ENCODE measurements around the gene CEACAM6. TPM values are rescaled to one million over a fixed set of nuclear protein-coding genes. Genes with fewer than 3 reads are reported as not detected.
A peak's percentile ranks its signal among the peaks of the same experiment; 100 is the strongest.
"Not testable (repeated sequence)": the region's sequence is repeated elsewhere in the genome, so short reads cannot be mapped to it uniquely, and the experiment has no call there.

CEACAM6 gene
- polyA plus RNA-seq, 4 donors = 8.5 to 45.8 (median 19.6) TPM

DNA sequence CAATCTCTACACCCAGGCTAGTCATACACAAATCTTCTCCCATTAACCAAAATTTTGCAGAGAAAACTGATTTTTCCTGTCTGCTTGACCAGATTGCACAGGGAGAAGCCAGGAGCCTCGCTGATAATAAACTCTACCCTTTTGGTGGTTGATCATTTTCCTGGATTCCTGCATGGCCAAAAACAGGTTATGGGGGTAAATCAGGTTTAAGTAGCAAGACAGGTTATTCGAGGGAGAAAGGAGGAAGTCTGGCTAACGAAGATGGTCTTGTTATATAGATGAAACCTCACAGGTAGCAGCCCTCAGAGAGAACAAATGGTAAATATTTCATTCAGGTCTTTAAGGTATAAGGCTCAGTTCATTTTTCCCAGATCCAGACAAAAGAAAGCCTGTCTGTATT is 16.0 kb upstream of the CEACAM6 start:
- H3K9me3 ChIP-seq (ENCODE audit: control insufficient read depth in 2 of 2, insufficient read depth in 1 of 2, low read depth in 1 of 2, low read length in 1 of 2) = no peaks in the 10 kb centered on the region
- H3K27ac ChIP-seq (ENCODE audit: low read depth in 1 of 3, low read length in 2 of 3) = no peak overlapping the region
- peaks cover 0 to 31% (median 2%) of the 10 kb centered on the region in 3 donors for H3K4me1 ChIP-seq (ENCODE audit: control insufficient read depth in 3 of 3, insufficient read depth in 2 of 3, low read depth in 1 of 3, low read length in 2 of 3)
- H3K4me3 ChIP-seq (ENCODE audit: low read depth in 1 of 3, low read length in 3 of 3) = no peak overlapping the region
- DNase-seq (no peak), FAIRE-seq (no peak)
- 65 to 74% (median 72%) methylated on average over 3 of the region's 3 CpGs for WGBS, 3 donors
- H3K27me3 ChIP-seq (ENCODE audit: control insufficient read depth in 3 of 3, insufficient read depth in 3 of 3, low read length in 3 of 3) = peaks cover 0 to 2% (median 0%) of the 10 kb centered on the region in 3 donors
- no peaks in the 10 kb centered on the region for H3K36me3 ChIP-seq (ENCODE audit: control insufficient read depth in 3 of 3, insufficient read depth in 2 of 3, low read depth in 1 of 3, low read length in 3 of 3)

DNA sequence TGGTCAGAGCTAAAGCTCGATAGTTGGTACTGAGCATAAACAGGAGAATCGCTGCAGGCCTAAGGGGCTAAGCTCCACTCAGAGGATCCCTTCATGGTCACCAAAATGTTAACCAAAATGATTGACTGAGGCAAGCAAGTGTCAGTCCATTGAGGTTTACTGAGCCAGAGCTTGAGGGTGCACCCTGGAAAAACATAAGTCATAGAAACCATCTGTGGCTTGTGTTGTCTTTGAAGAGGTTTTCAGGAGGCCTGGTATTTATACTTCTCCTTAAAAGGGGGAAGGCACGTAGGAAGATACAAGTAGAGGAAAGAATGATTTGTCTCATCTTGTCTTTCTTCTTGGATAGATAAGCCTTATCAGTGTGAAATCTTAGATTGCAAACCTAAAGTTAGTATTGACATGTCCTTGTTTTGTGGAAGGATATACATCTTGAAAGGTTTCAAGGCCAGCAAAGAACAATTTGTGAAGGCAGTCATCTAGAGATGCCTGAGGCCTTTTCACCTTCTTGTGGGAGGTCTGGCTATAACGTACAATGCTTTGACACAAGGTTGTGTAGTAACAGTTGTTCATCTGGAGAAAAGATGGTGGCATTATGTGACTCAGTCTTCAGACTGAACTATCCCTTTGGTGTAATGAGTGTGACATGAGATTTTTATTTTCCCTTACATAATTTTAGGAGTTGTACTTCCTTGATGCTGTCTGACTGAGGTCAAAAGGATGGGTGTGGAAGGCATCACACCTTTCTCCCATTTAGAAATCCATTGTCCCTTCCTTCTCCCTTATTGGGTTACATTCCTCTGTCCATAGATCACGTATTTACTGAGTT is 14.7 kb upstream of the CEACAM6 start:
- FAIRE-seq (no peak), DNase-seq (peak in 1 of 2 donors; percentile 32)
- H3K9me3 ChIP-seq (ENCODE audit: control insufficient read depth in 2 of 2, insufficient read depth in 1 of 2, low read depth in 1 of 2, low read length in 1 of 2) = no peaks in the 10 kb centered on the region
- H3K36me3 ChIP-seq (ENCODE audit: control insufficient read depth in 3 of 3, insufficient read depth in 2 of 3, low read depth in 1 of 3, low read length in 3 of 3) = no peaks in the 10 kb centered on the region
- peaks cover 0 to 30% (median 5%) of the 10 kb centered on the region in 3 donors for H3K4me1 ChIP-seq (ENCODE audit: control insufficient read depth in 3 of 3, insufficient read depth in 2 of 3, low read depth in 1 of 3, low read length in 2 of 3)
- no peak overlapping the region for H3K4me3 ChIP-seq (ENCODE audit: low read depth in 1 of 3, low read length in 3 of 3)
- H3K27me3 ChIP-seq (ENCODE audit: control insufficient read depth in 3 of 3, insufficient read depth in 3 of 3, low read length in 3 of 3) = peaks cover 0 to 2% (median 0%) of the 10 kb centered on the region in 3 donors
- WGBS, 3 donors = 68 to 78% (median 68%) methylated on average over 5 of the region's 5 CpGs
- H3K27ac ChIP-seq (ENCODE audit: low read depth in 1 of 3, low read length in 2 of 3) = peak overlapping the region in 1 of 3 donors; percentile 62

DNA sequence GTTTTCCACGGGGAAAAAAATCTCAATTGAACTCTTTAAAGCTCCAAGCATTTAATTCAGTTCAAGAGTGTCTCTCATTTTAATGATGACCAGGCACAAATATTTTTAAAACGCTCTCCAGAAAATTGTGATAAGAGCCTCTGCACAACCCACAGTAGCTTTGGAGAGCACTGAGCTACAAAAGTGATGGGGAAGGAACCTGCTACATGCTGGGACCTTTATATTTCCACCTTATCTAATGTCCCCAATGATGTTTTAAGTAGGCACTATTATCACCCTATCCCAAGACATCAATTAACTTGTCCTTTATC is 14.1 kb upstream of the CEACAM6 start:
- no peak for DNase-seq
- Histone ChIP-seq H3K4me3 (ENCODE audit: low read depth in 1 of 3, low read length in 3 of 3) (no peak overlapping the region), H3K27me3 (ENCODE audit: control insufficient read depth in 3 of 3, insufficient read depth in 3 of 3, low read length in 3 of 3) (peaks cover 0 to 2% (median 0%) of the 10 kb centered on the region in 3 donors), H3K36me3 (ENCODE audit: control insufficient read depth in 3 of 3, insufficient read depth in 2 of 3, low read depth in 1 of 3, low read length in 3 of 3) (no peaks in the 10 kb centered on the region), H3K27ac (ENCODE audit: low read depth in 1 of 3, low read length in 2 of 3) (peak overlapping the region in 1 of 3 donors; percentile 67), H3K4me1 (ENCODE audit: control insufficient read depth in 3 of 3, insufficient read depth in 2 of 3, low read depth in 1 of 3, low read length in 2 of 3) (peaks cover 0 to 27% (median 2%) of the 10 kb centered on the region in 3 donors), H3K9me3 (ENCODE audit: control insufficient read depth in 2 of 2, insufficient read depth in 1 of 2, low read depth in 1 of 2, low read length in 1 of 2) (no peaks in the 10 kb centered on the region)
- FAIRE-seq = no peak
- 47 to 73% (median 63%) methylated on average over 2 of the region's 2 CpGs for WGBS, 3 donors

DNA sequence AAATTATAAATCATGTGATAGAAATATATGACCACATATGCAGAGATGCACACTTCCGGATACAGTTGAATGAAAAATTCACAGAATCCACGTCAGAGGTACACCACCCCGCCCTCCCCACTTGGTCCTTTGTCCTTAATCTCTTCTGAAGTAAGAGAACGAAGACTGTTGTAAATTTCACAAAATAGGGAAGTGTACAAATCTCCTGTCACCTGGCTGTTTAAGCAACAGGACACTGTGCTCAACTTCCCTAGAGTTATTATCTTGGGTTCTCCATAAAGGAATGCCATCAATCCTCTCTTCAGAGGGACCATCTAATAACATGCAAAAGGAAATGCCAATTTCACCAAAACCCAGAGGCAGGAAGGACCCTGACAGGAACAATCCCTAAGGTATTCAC is 10.5 kb upstream of the CEACAM6 start:
- Histone ChIP-seq H3K36me3 (ENCODE audit: control insufficient read depth in 3 of 3, insufficient read depth in 2 of 3, low read depth in 1 of 3, low read length in 3 of 3) (no peaks in the 10 kb centered on the region), H3K4me3 (ENCODE audit: low read depth in 1 of 3, low read length in 3 of 3) (no peak overlapping the region), H3K9me3 (ENCODE audit: control insufficient read depth in 2 of 2, insufficient read depth in 1 of 2, low read depth in 1 of 2, low read length in 1 of 2) (no peaks in the 10 kb centered on the region), H3K27ac (ENCODE audit: low read depth in 1 of 3, low read length in 2 of 3) (peak overlapping the region in 2 of 3 donors; percentile 21 to 71), H3K27me3 (ENCODE audit: control insufficient read depth in 3 of 3, insufficient read depth in 3 of 3, low read length in 3 of 3) (peaks cover 0 to 2% (median 0%) of the 10 kb centered on the region in 3 donors), H3K4me1 (ENCODE audit: control insufficient read depth in 3 of 3, insufficient read depth in 2 of 3, low read depth in 1 of 3, low read length in 2 of 3) (peaks cover 0 to 20% (median 2%) of the 10 kb centered on the region in 3 donors)
- 14 to 34% (median 28%) methylated on average over 4 of the region's 4 CpGs for WGBS, 3 donors
- FAIRE-seq (no peak), DNase-seq (peak; percentile 35 to 59)

DNA sequence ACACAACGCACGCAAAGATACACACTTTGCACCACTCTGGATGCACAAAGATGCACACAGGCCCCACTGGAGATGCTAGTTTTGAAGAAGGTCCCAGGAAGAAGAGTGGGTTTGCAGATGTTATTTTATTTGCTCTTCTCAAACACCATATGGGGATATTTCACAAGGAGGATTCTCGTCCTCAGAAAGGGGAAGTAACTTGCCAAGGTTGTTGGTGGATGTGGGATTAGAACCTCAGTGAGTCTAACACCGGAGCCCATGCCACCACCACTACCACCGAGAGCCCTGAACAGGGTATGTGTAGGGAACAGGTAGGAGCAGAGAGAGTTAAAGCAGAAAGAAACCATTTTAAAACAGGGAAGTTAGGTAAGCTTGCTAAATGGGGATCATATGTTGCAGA is 9.6 kb upstream of the CEACAM6 start:
- peaks cover 0 to 2% (median 0%) of the 10 kb centered on the region in 3 donors for H3K27me3 ChIP-seq (ENCODE audit: control insufficient read depth in 3 of 3, insufficient read depth in 3 of 3, low read length in 3 of 3)
- 59 to 71% (median 65%) methylated on average over 5 of the region's 5 CpGs for WGBS, 3 donors
- DNase-seq (no peak), FAIRE-seq (no peak)
- peaks cover 0 to 16% (median 2%) of the 10 kb centered on the region in 3 donors for H3K4me1 ChIP-seq (ENCODE audit: control insufficient read depth in 3 of 3, insufficient read depth in 2 of 3, low read depth in 1 of 3, low read length in 2 of 3)
- no peak overlapping the region for H3K4me3 ChIP-seq (ENCODE audit: low read depth in 1 of 3, low read length in 3 of 3)
- peak overlapping the region in 2 of 3 donors; percentile 21 to 71 for H3K27ac ChIP-seq (ENCODE audit: low read depth in 1 of 3, low read length in 2 of 3)
- H3K9me3 ChIP-seq (ENCODE audit: control insufficient read depth in 2 of 2, insufficient read depth in 1 of 2, low read depth in 1 of 2, low read length in 1 of 2) = no peaks in the 10 kb centered on the region
- no peaks in the 10 kb centered on the region for H3K36me3 ChIP-seq (ENCODE audit: control insufficient read depth in 3 of 3, insufficient read depth in 2 of 3, low read depth in 1 of 3, low read length in 3 of 3)

DNA sequence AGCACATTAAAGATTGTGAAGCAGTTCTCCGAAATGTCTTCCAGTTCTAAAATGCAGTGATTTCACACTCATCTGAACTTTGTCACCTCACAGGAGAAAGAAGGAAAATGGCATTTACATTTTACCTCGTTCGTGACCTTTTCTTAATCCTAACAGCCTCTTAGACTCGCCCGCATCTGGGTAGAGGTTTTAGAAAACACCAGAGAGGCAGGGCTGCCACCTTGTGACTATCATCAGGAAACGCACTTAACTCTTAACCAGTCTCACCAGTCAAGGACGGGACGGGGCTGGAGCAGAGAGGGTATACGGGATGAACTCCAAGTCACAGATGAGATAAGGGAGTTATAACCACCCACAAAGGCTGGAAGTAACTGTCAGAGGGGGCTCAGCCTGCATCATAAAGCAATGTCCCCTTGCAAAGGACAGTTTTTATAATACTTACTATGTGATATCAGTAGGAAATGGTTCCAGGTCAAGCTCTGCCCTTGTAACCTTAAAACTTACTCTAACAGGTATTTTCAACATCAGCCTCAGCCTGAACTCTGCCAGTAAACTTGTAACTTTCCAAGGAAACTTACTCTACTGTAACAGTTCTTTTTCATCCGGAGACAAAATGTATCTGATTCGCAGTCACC is 8.6 kb upstream of the CEACAM6 start:
- peaks cover 0 to 2% (median 0%) of the 10 kb centered on the region in 3 donors for H3K27me3 ChIP-seq (ENCODE audit: control insufficient read depth in 3 of 3, insufficient read depth in 3 of 3, low read length in 3 of 3)
- H3K4me3 ChIP-seq (ENCODE audit: low read depth in 1 of 3, low read length in 3 of 3) = no peak overlapping the region
- no peaks in the 10 kb centered on the region for H3K9me3 ChIP-seq (ENCODE audit: control insufficient read depth in 2 of 2, insufficient read depth in 1 of 2, low read depth in 1 of 2, low read length in 1 of 2)
- FAIRE-seq (no peak), DNase-seq (peak; percentile 81)
- no peaks in the 10 kb centered on the region for H3K36me3 ChIP-seq (ENCODE audit: control insufficient read depth in 3 of 3, insufficient read depth in 2 of 3, low read depth in 1 of 3, low read length in 3 of 3)
- H3K4me1 ChIP-seq (ENCODE audit: control insufficient read depth in 3 of 3, insufficient read depth in 2 of 3, low read depth in 1 of 3, low read length in 2 of 3) = peaks cover 0 to 13% (median 2%) of the 10 kb centered on the region in 3 donors
- H3K27ac ChIP-seq (ENCODE audit: low read depth in 1 of 3, low read length in 2 of 3) = no peak overlapping the region
- 16 to 18% (median 17%) methylated on average over 11 of the region's 11 CpGs for WGBS, 3 donors

DNA sequence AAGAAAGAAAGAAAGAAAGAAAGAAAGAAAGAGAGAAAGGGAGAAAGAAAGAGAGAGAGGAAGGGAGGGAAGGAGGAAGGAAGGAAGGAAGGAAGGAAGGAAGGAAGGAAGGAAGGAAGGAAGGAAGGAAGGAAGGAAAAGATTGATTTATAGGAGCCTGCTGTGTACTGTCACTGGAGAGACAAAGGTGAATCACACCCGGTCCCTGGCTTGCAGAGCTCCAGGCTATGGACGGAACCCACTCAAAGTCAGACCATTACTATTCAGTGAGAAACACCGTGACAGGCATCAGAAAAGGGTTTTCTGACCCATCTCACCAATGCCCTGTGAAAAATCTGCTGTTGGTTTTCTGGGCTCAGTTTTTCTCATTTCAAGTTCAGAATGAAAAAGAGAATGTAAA is 7.3 kb upstream of the CEACAM6 start:
- Histone ChIP-seq H3K27ac (ENCODE audit: low read depth in 1 of 3, low read length in 2 of 3) (no peak overlapping the region), H3K4me1 (ENCODE audit: control insufficient read depth in 3 of 3, insufficient read depth in 2 of 3, low read depth in 1 of 3, low read length in 2 of 3) (peaks cover 0 to 12% (median 2%) of the 10 kb centered on the region in 3 donors), H3K36me3 (ENCODE audit: control insufficient read depth in 3 of 3, insufficient read depth in 2 of 3, low read depth in 1 of 3, low read length in 3 of 3) (no peaks in the 10 kb centered on the region), H3K9me3 (ENCODE audit: control insufficient read depth in 2 of 2, insufficient read depth in 1 of 2, low read depth in 1 of 2, low read length in 1 of 2) (no peaks in the 10 kb centered on the region), H3K4me3 (ENCODE audit: low read depth in 1 of 3, low read length in 3 of 3) (no peak overlapping the region), H3K27me3 (ENCODE audit: control insufficient read depth in 3 of 3, insufficient read depth in 3 of 3, low read length in 3 of 3) (peaks cover 0 to 2% (median 0%) of the 10 kb centered on the region in 3 donors)
- FAIRE-seq = no peak
- whole genome bisulfite sequencing, 3 donors = 75 to 91% (median 78%) methylated on average over 3 of the region's 3 CpGs
- DNase-seq = no peak

DNA sequence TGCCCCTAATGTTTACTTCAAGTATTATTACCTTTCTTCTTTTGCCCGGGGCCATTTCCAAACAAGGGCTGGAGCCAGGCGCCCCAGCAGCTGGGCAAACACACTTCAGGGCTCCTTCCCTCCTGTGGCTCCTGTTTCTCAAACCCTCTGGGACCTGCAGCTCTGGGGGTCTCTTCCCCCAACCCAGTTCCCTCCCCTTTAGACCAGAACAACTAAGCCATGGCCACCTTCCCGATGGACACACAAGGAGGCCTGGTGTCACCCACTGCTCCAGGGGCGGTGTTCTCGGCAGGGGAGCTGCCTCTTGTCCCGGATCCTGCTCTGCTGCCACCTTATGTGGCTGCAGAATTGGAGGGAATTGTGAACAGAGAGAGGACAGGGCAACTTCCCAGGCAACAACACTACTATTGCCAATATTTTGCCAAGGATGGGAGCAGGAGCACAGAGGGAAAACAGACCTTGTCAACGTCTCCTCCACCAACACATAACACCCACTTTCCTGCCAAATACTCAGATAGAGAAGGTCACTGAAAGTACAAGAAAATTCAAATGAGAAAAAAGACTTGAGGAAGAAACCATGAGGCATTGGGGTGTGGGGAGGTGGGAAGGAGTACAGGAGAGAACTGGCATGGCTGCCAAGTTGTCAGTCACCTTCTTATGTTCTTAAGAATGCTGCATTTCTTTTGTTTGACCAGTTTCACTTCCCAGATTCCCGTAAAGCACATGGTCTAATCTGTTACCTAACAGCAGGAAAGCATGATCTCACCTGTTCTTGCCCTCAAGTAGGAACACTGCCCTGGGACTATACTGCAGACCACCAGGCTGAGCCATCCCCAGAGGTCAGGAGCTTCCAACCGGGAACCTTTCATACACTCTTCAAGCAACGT is 4.8 kb upstream of the CEACAM6 start:
- H3K4me1 ChIP-seq (ENCODE audit: control insufficient read depth in 3 of 3, insufficient read depth in 2 of 3, low read depth in 1 of 3, low read length in 2 of 3) = peaks cover 0 to 10% (median 0%) of the 10 kb centered on the region in 3 donors
- FAIRE-seq; H3K36me3 ChIP-seq (ENCODE audit: control insufficient read depth in 3 of 3, insufficient read depth in 2 of 3, low read depth in 1 of 3, low read length in 3 of 3); H3K27ac ChIP-seq (ENCODE audit: low read depth in 1 of 3, low read length in 2 of 3); H3K27me3 ChIP-seq (ENCODE audit: control insufficient read depth in 3 of 3, insufficient read depth in 3 of 3, low read length in 3 of 3); H3K9me3 ChIP-seq (ENCODE audit: control insufficient read depth in 2 of 2, insufficient read depth in 1 of 2, low read depth in 1 of 2, low read length in 1 of 2); DNase-seq; H3K4me3 ChIP-seq (ENCODE audit: low read depth in 1 of 3, low read length in 3 of 3): not testable (repeated sequence)
- 56 to 63% (median 62%) methylated on average over 4 to 8 of the region's 10 CpGs for WGBS, 3 donors
